GM19455 (cell line): ENCODE measurements around the gene COBLL1.

Experiments
- ATAC-seq: cut with Tn5 transposase; IDR thresholded peaks from one replicate; pipeline ENCODE4 v1.9.1; 2021; ENCODE audit not compliant: unreplicated experiment

The COBLL1 gene

GRCh38 chr2:164792316-164793170 lies 49.1 kb downstream of the COBLL1 start:
- no peak for ATAC-seq

GRCh38 chr2:164789968-164790367 lies 51.7 kb downstream of the COBLL1 start:
- ATAC-seq, result no peak

GRCh38 chr2:164786787-164787186 lies 54.8 kb downstream of the COBLL1 start:
- ATAC-seq, result no peak

GRCh38 chr2:164785457-164785856 lies 56.2 kb downstream of the COBLL1 start:
- ATAC-seq, result no peak

- ATAC-seq, result no peak
Measured at GRCh38 chr2:164784376-164784775, 57.2 kb downstream of the COBLL1 start.

- ATAC-seq, result no peak
Measured at GRCh38 chr2:164782323-164782722, 59.3 kb downstream of the COBLL1 start.

- ATAC-seq, result no peak
Measured at GRCh38 chr2:164781394-164781793, 60.2 kb downstream of the COBLL1 start.

- no peak for ATAC-seq
Measured at GRCh38 chr2:164780611-164781178, 60.9 kb downstream of the COBLL1 start.

- no peak for ATAC-seq
Measured at GRCh38 chr2:164779383-164780057, 62.1 kb downstream of the COBLL1 start.

GRCh38 chr2:164778723-164779122 lies 62.9 kb downstream of the COBLL1 start:
- no peak for ATAC-seq

GRCh38 chr2:164777847-164778461 lies 63.7 kb downstream of the COBLL1 start:
- no peak for ATAC-seq

GRCh38 chr2:164773635-164774034 lies 68.0 kb downstream of the COBLL1 start:
- no peak for ATAC-seq

- ATAC-seq, result no peak
Measured at GRCh38 chr2:164773091-164773490, 68.5 kb downstream of the COBLL1 start.

- no peak for ATAC-seq
Measured at GRCh38 chr2:164771897-164772296, 69.7 kb downstream of the COBLL1 start.

- no peak for ATAC-seq
Measured at GRCh38 chr2:164770421-164770916, 71.2 kb downstream of the COBLL1 start.

GRCh38 chr2:164766954-164767320 lies 74.7 kb downstream of the COBLL1 start:
- no peak for ATAC-seq

- no peak for ATAC-seq
Measured at GRCh38 chr2:164766216-164766953, 75.2 kb downstream of the COBLL1 start.

GRCh38 chr2:164764996-164765395 lies 76.6 kb downstream of the COBLL1 start:
- no peak for ATAC-seq

GRCh38 chr2:164764474-164764873 lies 77.1 kb downstream of the COBLL1 start:
- ATAC-seq, result no peak

GRCh38 chr2:164763431-164763830 lies 78.2 kb downstream of the COBLL1 start:
- ATAC-seq, result no peak
